Embryonic facial prominence (tissue), 1 donor: ENCODE results near the gene BAAT.
"Not testable (repeated sequence)": the region's sequence is repeated elsewhere in the genome, so short reads cannot be mapped to it uniquely, and the experiment has no call there.

ENCODE experiments used
- DNase-seq: peaks from one replicate; pipeline ENCODE4 v3.0.0-alpha.2; 2016; ENCODE audit errors: extremely low spot score

The BAAT gene

GRCh38 chr9:101384873-101385536 lies at the start of gene BAAT:
Gene BAAT (minus strand): TSS chr9:101385006. CDS start chr9:101371404, 13,602 bp downstream.
- DNase-seq, result not testable (repeated sequence)

GRCh38 chr9:101433229-101433628 lies 48.4 kb upstream of the BAAT start:
- DNase-seq, result no peak

GRCh38 chr9:101432740-101433139 lies 47.9 kb upstream of the BAAT start:
- no peak for DNase-seq

- DNase-seq, result no peak
These were observed 47.4 kb upstream of the BAAT start for GRCh38 chr9:101432171-101432570.

GRCh38 chr9:101429736-101430135 lies 44.9 kb upstream of the BAAT start:
- DNase-seq, result no peak

- DNase-seq, result no peak
These were observed 44.1 kb upstream of the BAAT start for GRCh38 chr9:101428909-101429308.

- DNase-seq, result no peak
These were observed 43.3 kb upstream of the BAAT start for GRCh38 chr9:101427957-101428655.

GRCh38 chr9:101427358-101427757 lies 42.6 kb upstream of the BAAT start:
- no peak for DNase-seq

GRCh38 chr9:101421653-101422065 lies 36.9 kb upstream of the BAAT start:
- DNase-seq, result no peak

GRCh38 chr9:101419863-101420262 lies 35.1 kb upstream of the BAAT start:
- no peak for DNase-seq

- DNase-seq, result no peak
These were observed 34.0 kb upstream of the BAAT start for GRCh38 chr9:101418518-101419430.

GRCh38 chr9:101417977-101418376 lies 33.2 kb upstream of the BAAT start:
- DNase-seq, result no peak

- no peak for DNase-seq
These were observed 32.6 kb upstream of the BAAT start for GRCh38 chr9:101417389-101417788.

- DNase-seq, result no peak
These were observed 30.8 kb upstream of the BAAT start for GRCh38 chr9:101415578-101415977.

GRCh38 chr9:101414839-101415238 lies 30.0 kb upstream of the BAAT start:
- no peak for DNase-seq

- DNase-seq, result no peak
These were observed 24.3 kb upstream of the BAAT start for GRCh38 chr9:101409079-101409477.

- DNase-seq, result no peak
These were observed 23.7 kb upstream of the BAAT start for GRCh38 chr9:101408374-101409078.

- DNase-seq, result no peak
These were observed 18.9 kb upstream of the BAAT start for GRCh38 chr9:101403516-101404285.

GRCh38 chr9:101400120-101400519 lies 15.3 kb upstream of the BAAT start:
- no peak for DNase-seq

GRCh38 chr9:101399643-101399970 lies 14.8 kb upstream of the BAAT start:
- no peak for DNase-seq
